K562 (cell line): ENCODE measurements around the gene ATP6V1F. TPM values are rescaled to one million over a fixed set of nuclear protein-coding genes. Genes with fewer than 3 reads are reported as not detected.

Experiments
- ATAC-seq: fragments of 200-7000 bp; cut with Tn5 transposase; 3 replicates; pipeline ENCODE4 v1.9.1; 2020; ENCODE audit warnings: moderate library complexity
- BruUV-seq: library from RNA; stranded (reverse); fragments of 400-500 nt; replicated peaks from 2 replicates; lab custom pipeline; 2021; lab: Mats Ljungman, UMichigan
- CTCF ChIA-PET: fragments of 300-600 bp; formaldehyde crosslinking; extraction: SDS; loops from one replicate; lab custom pipeline; 2021; ENCODE audit warnings: low intra/inter-chr PET ratio; lab: Yijun Ruan, JAX
- POLR2A ChIA-PET: fragments of 300-600, 350-650 bp; sonication (Branson Sonifier 250); formaldehyde crosslinking; extraction: SDS; loops from one replicate; lab custom pipeline; 2021; ENCODE audit warnings: antibody characterized with exemption, inconsistent platforms; lab: Yijun Ruan, JAX
- DNase-seq, 4 experiments: peaks; one replicate each; pipeline versions ENCODE4 v3.0.0 to v3.0.0-alpha.2; 2011 to 2018; ENCODE audit warnings: low spot score in 3 of 4, mixed read lengths in 3 of 4; ENCODE audit errors: extremely low read depth in 1 of 4
- FAIRE-seq: peaks from 2 replicates; lab custom pipeline; 2011; peaks lifted over from hg19 to GRCh38; lab: Jason Lieb, UNC
- H2AFZ ChIP-seq: 2 replicates; pipeline ENCODE4 v1.6.0; 2011; ENCODE audit warnings: low read depth, low read length, control low read depth, inconsistent platforms
- H3K27ac ChIP-seq: fragments of 200-600 bp; 3 replicates; pipeline ENCODE4 v1.8.0; 2011; ENCODE audit warnings: low read depth, mild to moderate bottlenecking, control low read depth, inconsistent platforms, low read length, moderate library complexity, mixed read lengths; ENCODE audit errors: extremely low read depth
- H3K27me3 ChIP-seq, 2 experiments: fragments of 300-600 bp in 1 of 2; 2 replicates in 1 of 2; 3 replicates in 1 of 2; pipeline versions ENCODE4 v1.6.0 to v1.8.0; 2011; ENCODE audit warnings: inconsistent platforms in 2 of 2, low read length in 2 of 2, mild to moderate bottlenecking in 1 of 2, mixed read lengths in 1 of 2, moderate library complexity in 1 of 2; ENCODE audit not compliant: control insufficient read depth in 2 of 2, insufficient read depth in 2 of 2
- H3K36me3 ChIP-seq: fragments of 300-600 bp; 3 replicates; pipeline ENCODE4 v1.8.0; 2011; ENCODE audit warnings: mild to moderate bottlenecking, low read length, inconsistent platforms; ENCODE audit not compliant: control insufficient read depth, insufficient read depth
- H3K4me1 ChIP-seq, 2 experiments: fragments of 200-600 bp in 1 of 2; replicated peaks in 1 of 2; 2 replicates in 1 of 2; 3 replicates in 1 of 2; pipeline versions ENCODE4 v1.5.1 to v1.8.0; 2011; ENCODE audit warnings: inconsistent platforms in 2 of 2, low read length in 2 of 2, mild to moderate bottlenecking in 1 of 2, mixed read lengths in 1 of 2, moderate library complexity in 1 of 2; ENCODE audit not compliant: control insufficient read depth in 2 of 2, insufficient read depth in 2 of 2
- H3K4me2 ChIP-seq: 2 replicates; pipeline ENCODE4 v1.6.1; 2011; ENCODE audit warnings: low read length, control low read depth, inconsistent platforms, mixed read lengths; ENCODE audit not compliant: insufficient read depth
- H3K4me3 ChIP-seq: fragments of 200-600 bp; sonication (generic), shearing (Covaris generic); 2 replicates; pipeline ENCODE4 v1.5.1; 2016; ENCODE audit warnings: control low read depth, inconsistent platforms
- H3K79me2 ChIP-seq: fragments of 200-600 bp; 3 replicates; pipeline ENCODE4 v1.8.0; 2011; ENCODE audit warnings: low read length, inconsistent platforms; ENCODE audit not compliant: control insufficient read depth, insufficient read depth
- H3K9ac ChIP-seq, 2 experiments: 2 replicates each; pipeline versions ENCODE4 v1.6.0 to v1.6.1; 2011; ENCODE audit warnings: low read depth in 2 of 2, low read length in 2 of 2, control low read depth in 1 of 2, inconsistent platforms in 1 of 2, mild to moderate bottlenecking in 1 of 2, mixed read lengths in 1 of 2; ENCODE audit not compliant: insufficient read depth in 1 of 2
- H3K9me1 ChIP-seq: one replicate; pipeline ENCODE4 v1.6.0; 2011; ENCODE audit warnings: inconsistent platforms, mild to moderate bottlenecking, low read length, moderate library complexity; ENCODE audit not compliant: control insufficient read depth, insufficient read depth
- H3K9me3 ChIP-seq: replicated peaks from 2 replicates; pipeline ENCODE4 v1.5.1; 2011; ENCODE audit warnings: low read depth, low read length, inconsistent platforms; ENCODE audit not compliant: control insufficient read depth, insufficient read depth
- H4K20me1 ChIP-seq: replicated peaks from 2 replicates; pipeline ENCODE4 v1.6.1; 2011; ENCODE audit warnings: low read length, inconsistent platforms, mixed read lengths; ENCODE audit not compliant: control insufficient read depth, insufficient read depth
- ATF2 ChIP-seq: sonication (generic); formaldehyde crosslinking; IDR thresholded peaks from 2 replicates; pipeline ENCODE4 v1.8.1; 2022; ENCODE audit warnings: missing genetic modification reagents
- CHD1 ChIP-seq: fragments of 200-600 bp; sonication (generic); IDR thresholded peaks from one replicate; pipeline ENCODE4 v1.6.1; 2012; ENCODE audit warnings: mild to moderate bottlenecking, moderate library complexity, low read length, inconsistent platforms
- CREB3L1 ChIP-seq: fragments of 450-650 bp; IDR thresholded peaks from 2 replicates; pipeline ENCODE4 v1.6.1; 2014; ENCODE audit warnings: low read depth, mild to moderate bottlenecking, moderate library complexity, borderline replicate concordance
- CXXC5 ChIP-seq: fragments of 250-450 bp; sonication (Bioruptor Pico); IDR thresholded peaks from 2 replicates; pipeline ENCODE4 v1.8.0; 2022; ENCODE audit warnings: inconsistent platforms, mild to moderate bottlenecking, moderate library complexity
- KHSRP ChIP-seq: fragments of 450-650 bp; IDR thresholded peaks from 2 replicates; pipeline ENCODE4 v1.6.1; 2017
- NBN ChIP-seq: fragments of 450-650 bp; IDR thresholded peaks from 2 replicates; pipeline ENCODE4 v1.6.1; 2016; ENCODE audit warnings: low read depth, mild to moderate bottlenecking
- NUFIP1 ChIP-seq: fragments of 450-650 bp; IDR thresholded peaks from 2 replicates; pipeline ENCODE4 v1.6.1; 2018; ENCODE audit not compliant: partially characterized antibody
- POLR3G ChIP-seq: IDR thresholded peaks from 2 replicates; pipeline ENCODE4 v1.6.1; 2011; ENCODE audit not compliant: insufficient read length, insufficient replicate concordance; ENCODE audit errors: extremely low read depth
- SP1 ChIP-seq: sonication (generic); formaldehyde crosslinking; IDR thresholded peaks from 2 replicates; pipeline ENCODE4 v1.8.1; 2022; ENCODE audit warnings: mild to moderate bottlenecking, missing genetic modification reagents
- TEAD4 ChIP-seq, 2 experiments: sonication (generic) in 1 of 2; formaldehyde crosslinking in 1 of 2; IDR thresholded peaks; 2 replicates each; pipeline versions ENCODE4 v1.6.1 to v1.8.0; 2012 to 2022; ENCODE audit warnings: borderline replicate concordance in 1 of 2, inconsistent platforms in 1 of 2, low read length in 1 of 2, mild to moderate bottlenecking in 1 of 2, missing genetic modification reagents in 1 of 2
- YY1 ChIP-seq, 3 experiments: IDR thresholded peaks; 2 replicates each; pipeline ENCODE4 v1.6.1; 2011; ENCODE audit warnings: low read length in 2 of 3, mild to moderate bottlenecking in 2 of 3, moderate library complexity in 2 of 3, borderline replicate concordance in 1 of 3, control low read depth in 1 of 3, low read depth in 1 of 3; ENCODE audit not compliant: insufficient read depth in 3 of 3, insufficient replicate concordance in 2 of 3, control insufficient read depth in 1 of 3, insufficient read length in 1 of 3; ENCODE audit errors: extremely low read depth in 1 of 3
- ZBTB43 ChIP-seq: sonication (generic); formaldehyde crosslinking; IDR thresholded peaks from 2 replicates; pipeline ENCODE4 v1.8.0; 2023; ENCODE audit warnings: mild to moderate bottlenecking, missing genetic modification reagents
- ZC3H8 ChIP-seq: fragments of 450-650 bp; IDR thresholded peaks from 2 replicates; pipeline ENCODE4 v1.6.1; 2017
- ZNF778 ChIP-seq: fragments of 450-650 bp; formaldehyde crosslinking; IDR thresholded peaks from 2 replicates; pipeline ENCODE4 v1.4.0; 2020; ENCODE audit warnings: mild to moderate bottlenecking, moderate library complexity
- WGBS: fragments of 100-300 bp; shearing (Covaris generic); methylation state at CpG from one replicate; pipeline ENCODE4 v1.1.6; 2016; ENCODE audit warnings: low coverage, mixed read lengths; ENCODE audit not compliant: insufficient coverage; ENCODE audit errors: missing lambda C conversion rate; 5-methylcytosine and 5-hydroxymethylcytosine counted together
- in situ Hi-C: fragments of 300-500 bp; cut with MboI; formaldehyde crosslinking; loops from 4 replicates; pipeline ENCODE4 v1.15.0; 2018; ENCODE audit warnings: inconsistent platforms, mixed read lengths
- intact Hi-C: fragments of 100-400 bp; cut with micrococcal nuclease; formaldehyde crosslinking; loops from 2 replicates; pipeline ENCODE4 v1.14.2; 2022
- polyA plus RNA-seq, 8 experiments: library from polyadenylated mRNA; depleted of rRNA in 4 of 8; stranded (reverse) in 5 of 8; unstranded in 3 of 8; fragments of >200 nt; fragmentation: Nextera tagmentation in 2 of 8; fragmentation: Illumina TruSeq in 1 of 8; extraction: Ambion mirVana in 2 of 8; extraction: Trizol in 1 of 8; gene quantifications; 2 replicates each; pipeline versions ENCODE4 v1.2.1 to v1.2.3, GENCODE V29; 2011 to 2014; ENCODE audit warnings: inconsistent platforms in 1 of 8, missing spikeins in 1 of 8
- total RNA-seq, 7 experiments: library from RNA; depleted of rRNA in 6 of 7; stranded (reverse); fragments of >200 nt in 6 of 7; fragmentation: Illumina TruSeq in 2 of 7; extraction: Trizol in 2 of 7; gene quantifications; 2 replicates each; pipeline versions ENCODE4 v1.2.1 to v1.2.3, GENCODE V29; 2011 to 2021; ENCODE audit warnings: low replicate concordance in 1 of 7

Gene ATP6V1F
- total and polyA plus RNA-seq, 9 of the 15 experiments (the other 6 are each of a cell fraction or from before 2014, with no cell fraction given), result 206 to 1,123 (median 542) TPM

- peak in 1 of 3 experiments; percentile 26 for TF ChIP-seq YY1 (IDR thresholded peaks at IDR 0.05; ENCODE audit: borderline replicate concordance in 1 of 3, control insufficient read depth in 1 of 3, extremely low read depth in 1 of 3, insufficient read depth in 3 of 3, insufficient read length in 1 of 3, insufficient replicate concordance in 2 of 3, low read depth in 1 of 3, low read length in 2 of 3)
- peak; percentile 47; the same call in 1 of the 2 replicates for TF ChIP-seq CREB3L1
- TF ChIP-seq, all 486 proteins: peak for 133
Observed at GRCh38 chr7:128827248-128827958, 35.3 kb upstream of the ATP6V1F start (continued).

- ChIA-PET CTCF (no interaction called here), POLR2A (interaction anchor here (0.6 to 3.3 kb wide), 12 partner anchors 8 to 889 kb away, joined by 3 to 19 read pairs (median 7); partner anchors contain the start of genes CALU and CCDC136)
- peak overlapping the region; percentile 55 to 80; a peak in 3 of 4 replicates for H3K9ac ChIP-seq
- no peak for ATAC-seq
- peak overlapping the region; percentile 56 for H2AFZ ChIP-seq
- H4K20me1 ChIP-seq, result no peaks in the 10 kb centered on the region
- H3K4me1 ChIP-seq, result peaks cover 37 to 59% of the 10 kb centered on the region in 2 experiments
- FAIRE-seq, result peak; percentile 69
- peaks cover 5% of the 10 kb centered on the region; the same call in 1 of the 3 replicates for H3K36me3 ChIP-seq
- peak overlapping the region; percentile 72 for H3K27ac ChIP-seq
- H3K79me2 ChIP-seq, result peaks cover 33% of the 10 kb centered on the region
- H3K4me3 ChIP-seq, result no peak overlapping the region
- H3K9me3 ChIP-seq, result no peaks in the 10 kb centered on the region
- H3K27me3 ChIP-seq, result no peaks in the 10 kb centered on the region
- peak in 2 of 4 experiments; percentile 51 to 75 for DNase-seq
- 25% methylated on average over 10 of the region's 10 CpGs for WGBS
- intact Hi-C loops, result no loop called here
- in situ Hi-C loops, result no loop called here
- no peaks in the 10 kb centered on the region for H3K9me1 ChIP-seq
- H3K4me2 ChIP-seq, result peak overlapping the region; percentile 56
- no TSS peak for BruUV-seq
- no peak for TF ChIP-seq CHD1
- TF ChIP-seq ZC3H8, result no peak
- no peak for TF ChIP-seq ZNF778
- TF ChIP-seq NUFIP1, result no peak
- TF ChIP-seq KHSRP, result no peak
- no peak for TF ChIP-seq SP1 (CRISPR knock-in tag)
- TF ChIP-seq CXXC5 (CRISPR knock-in tag), result no peak
- no peak for TF ChIP-seq ATF2 (CRISPR knock-in tag)
- no peak for TF ChIP-seq POLR3G
- no peak for TF ChIP-seq ZBTB43
- TF ChIP-seq TEAD4 (IDR thresholded peaks at IDR 0.05; ENCODE audit: low read length), result no peak
- no peak for TF ChIP-seq TEAD4 (CRISPR knock-in tag; IDR thresholded peaks at IDR 0.05; ENCODE audit: borderline replicate concordance)
- TF ChIP-seq NBN, result no peak
Observed at GRCh38 chr7:128827971-128828711, 34.5 kb upstream of the ATP6V1F start.
